HepG2 (cell line): ENCODE measurements around the gene NEDD8.
A peak's percentile ranks its signal among the peaks of the same experiment; 100 is the strongest.

Source experiments
- CTCF ChIP-seq: sonication (generic); formaldehyde crosslinking; IDR thresholded peaks from 2 replicates; pipeline ENCODE4 v1.5.0; 2020; ENCODE audit warnings: mild to moderate bottlenecking, missing genetic modification reagents, moderate library complexity
- REST ChIP-seq, 2 experiments: IDR thresholded peaks; 2 replicates each; pipeline ENCODE4 v1.6.1; 2011 to 2012; ENCODE audit warnings: low read length in 2 of 2, borderline replicate concordance in 1 of 2, low read depth in 1 of 2, mild to moderate bottlenecking in 1 of 2, moderate library complexity in 1 of 2
- SP4 ChIP-seq: sonication (generic); formaldehyde crosslinking; IDR thresholded peaks from 2 replicates; pipeline ENCODE4 v1.8.1; 2023; ENCODE audit warnings: mild to moderate bottlenecking, missing genetic modification reagents

GRCh38 chr14:24232645-24233537 lies 724 bp upstream of the NEDD8 start, which contains the start of gene GMPR2:
- TF ChIP-seq CTCF, result no peak; the same call in none of the 2 replicates
- TF ChIP-seq SP4 (CRISPR knock-in tag), result peak; percentile 42; the same call in 1 of the 2 replicates
- TF ChIP-seq REST (IDR thresholded peaks at IDR 0.05; ENCODE audit: borderline replicate concordance in 1 of 2, low read depth in 1 of 2, low read length in 2 of 2), result no peak
